ENCODE measurements around the gene DIRAS1. TPM values are rescaled to one million over a fixed set of nuclear protein-coding genes. Genes with fewer than 3 reads are reported as not detected.
A peak's percentile ranks its signal among the peaks of the same experiment; 100 is the strongest.

The DIRAS1 gene
- total RNA-seq, 2 donors from 2014 or later, result 36.5 to 58.0 TPM

DNA sequence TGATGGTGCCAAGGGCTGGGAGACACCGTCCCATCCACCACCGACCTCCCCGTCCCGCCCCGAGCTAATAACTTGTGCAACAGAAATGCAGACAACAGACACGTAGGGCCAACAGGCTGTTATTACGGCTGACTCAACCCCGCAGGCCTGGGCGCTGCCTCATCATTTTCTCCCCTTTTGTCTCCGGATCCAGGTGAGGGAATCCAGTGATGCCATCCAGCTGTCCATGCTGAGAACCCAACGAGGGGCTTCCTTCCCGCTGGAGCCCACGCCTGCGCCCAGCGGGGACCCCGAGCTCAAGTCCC is 6.4 kb upstream of the DIRAS1 start:
- Histone ChIP-seq H3K27me3 (no peaks in the 10 kb centered on the region), H3K4me3 (no peak overlapping the region), H3K27ac (no peak overlapping the region), H3K9me3 (no peaks in the 10 kb centered on the region), H3K4me1 (peaks cover 0 to 16% of the 10 kb centered on the region in 2 donors), H3K36me3 (no peaks in the 10 kb centered on the region)
- DNase-seq (ENCODE audit: low spot score), result no peak
- TF ChIP-seq, protein P1, sequence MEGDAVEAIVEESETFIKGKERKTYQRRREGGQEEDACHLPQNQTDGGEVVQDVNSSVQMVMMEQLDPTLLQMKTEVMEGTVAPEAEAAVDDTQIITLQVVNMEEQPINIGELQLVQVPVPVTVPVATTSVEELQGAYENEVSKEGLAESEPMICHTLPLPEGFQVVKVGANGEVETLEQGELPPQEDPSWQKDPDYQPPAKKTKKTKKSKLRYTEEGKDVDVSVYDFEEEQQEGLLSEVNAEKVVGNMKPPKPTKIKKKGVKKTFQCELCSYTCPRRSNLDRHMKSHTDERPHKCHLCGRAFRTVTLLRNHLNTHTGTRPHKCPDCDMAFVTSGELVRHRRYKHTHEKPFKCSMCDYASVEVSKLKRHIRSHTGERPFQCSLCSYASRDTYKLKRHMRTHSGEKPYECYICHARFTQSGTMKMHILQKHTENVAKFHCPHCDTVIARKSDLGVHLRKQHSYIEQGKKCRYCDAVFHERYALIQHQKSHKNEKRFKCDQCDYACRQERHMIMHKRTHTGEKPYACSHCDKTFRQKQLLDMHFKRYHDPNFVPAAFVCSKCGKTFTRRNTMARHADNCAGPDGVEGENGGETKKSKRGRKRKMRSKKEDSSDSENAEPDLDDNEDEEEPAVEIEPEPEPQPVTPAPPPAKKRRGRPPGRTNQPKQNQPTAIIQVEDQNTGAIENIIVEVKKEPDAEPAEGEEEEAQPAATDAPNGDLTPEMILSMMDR (IDR thresholded peaks at IDR 0.05), result no peak

DNA sequence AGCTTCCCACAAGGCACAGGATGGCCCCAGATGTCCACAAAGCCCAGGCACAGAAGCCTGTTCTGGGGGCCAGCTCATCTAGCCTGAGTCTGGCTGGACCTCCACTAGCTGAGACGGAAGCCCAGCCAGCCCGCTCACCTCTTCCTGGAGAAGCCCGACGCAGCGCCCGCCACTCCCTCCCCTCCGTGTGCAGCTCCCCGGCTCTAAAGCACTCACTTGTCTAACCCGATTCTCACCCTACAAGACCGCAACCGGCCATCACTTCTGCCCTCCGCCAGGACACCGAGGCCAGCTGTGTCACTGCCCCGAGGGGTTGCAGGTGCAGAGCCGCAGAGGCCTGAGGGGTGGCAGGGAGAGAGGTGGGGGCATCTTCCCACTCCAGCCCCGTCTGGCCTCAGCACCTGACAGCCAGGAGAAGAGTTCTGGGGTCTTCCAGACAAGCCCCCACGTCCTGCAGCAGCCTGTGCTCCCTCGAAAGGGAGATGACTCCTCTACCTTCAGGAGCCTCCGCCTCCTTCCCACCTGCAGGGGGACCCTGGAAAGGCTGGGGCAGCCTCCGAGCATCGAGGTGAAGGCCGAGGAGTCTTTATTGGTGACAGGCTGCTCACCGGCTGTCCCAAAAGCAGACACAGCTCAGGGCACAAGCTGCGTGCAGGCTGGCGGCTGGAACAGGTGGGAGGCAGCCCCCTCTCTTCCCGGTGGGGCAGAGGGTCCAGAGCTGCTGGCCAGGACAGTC is 5.9 kb upstream of the DIRAS1 start:
- H3K27ac ChIP-seq, result no peak overlapping the region
- no peak for DNase-seq (ENCODE audit: low spot score)
- TF ChIP-seq, protein P1 (IDR thresholded peaks at IDR 0.05), result no peak
- peaks cover 0 to 21% of the 10 kb centered on the region in 2 donors for H3K4me1 ChIP-seq
- H3K4me3 ChIP-seq, result no peak overlapping the region
- no peaks in the 10 kb centered on the region for H3K9me3 ChIP-seq
- H3K27me3 ChIP-seq, result no peaks in the 10 kb centered on the region
- H3K36me3 ChIP-seq, result no peaks in the 10 kb centered on the region

DNA sequence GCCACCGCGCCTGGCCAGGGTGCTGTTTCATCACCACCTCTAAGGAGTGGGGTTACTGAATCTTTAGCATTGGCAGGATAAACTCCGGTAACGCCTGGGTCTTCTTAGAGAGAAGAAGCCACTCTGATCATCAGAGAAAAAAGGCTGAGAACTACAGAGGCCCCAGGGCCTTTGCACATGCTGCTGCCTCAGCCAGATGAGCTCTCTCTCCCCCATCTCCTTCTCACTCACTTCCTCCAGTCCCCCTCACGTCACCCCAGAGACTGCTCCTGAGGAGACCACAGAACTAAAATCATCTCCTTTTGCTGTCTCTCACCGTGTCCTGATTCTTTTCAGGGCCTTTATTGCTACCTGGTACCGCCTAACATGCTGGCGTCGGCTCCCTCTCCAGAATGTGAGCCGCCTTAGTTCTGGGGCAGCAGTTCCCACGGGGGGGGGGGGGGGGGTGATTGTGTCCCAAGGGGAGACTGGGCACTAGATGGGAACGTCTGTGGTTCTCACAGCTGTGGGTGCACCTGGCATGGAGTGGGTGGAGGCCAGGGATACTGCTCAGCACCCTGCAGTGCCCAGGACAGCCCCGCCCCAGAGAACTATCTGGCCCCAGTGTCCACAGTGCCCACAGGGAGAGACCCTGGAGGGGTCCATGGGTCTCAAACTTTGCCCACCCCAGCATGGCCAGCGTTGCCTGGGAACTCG is 5.1 kb upstream of the DIRAS1 start:
- peaks cover 0 to 27% of the 10 kb centered on the region in 2 donors for H3K4me1 ChIP-seq
- H3K36me3 ChIP-seq, result no peaks in the 10 kb centered on the region
- H3K4me3 ChIP-seq, result no peak overlapping the region
- TF ChIP-seq, protein P1 (IDR thresholded peaks at IDR 0.05), result no peak
- no peaks in the 10 kb centered on the region for H3K9me3 ChIP-seq
- H3K27ac ChIP-seq, result no peak overlapping the region
- H3K27me3 ChIP-seq, result no peaks in the 10 kb centered on the region
- no peak for DNase-seq (ENCODE audit: low spot score)

DNA sequence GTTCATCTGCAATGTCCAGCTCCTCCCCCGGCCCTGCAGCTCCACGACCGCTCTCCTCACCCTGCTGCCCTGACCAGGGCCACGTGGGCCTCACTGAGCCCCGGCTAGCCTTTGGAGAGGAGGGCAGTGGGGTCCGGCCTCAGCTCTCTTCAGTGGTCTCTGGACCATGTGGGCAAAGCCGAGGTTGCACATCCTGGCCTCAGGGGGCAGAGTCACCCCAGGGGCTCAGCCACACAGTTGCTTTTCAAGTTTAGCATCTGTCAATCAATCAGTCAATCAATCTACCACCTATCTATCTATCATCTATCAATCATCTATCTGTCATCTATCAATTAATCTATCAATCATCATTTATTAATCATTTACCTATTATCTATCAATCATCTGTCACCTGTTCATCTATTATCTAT is 3.0 kb upstream of the DIRAS1 start:
- Histone ChIP-seq H3K4me3 (no peak overlapping the region), H3K9me3 (no peaks in the 10 kb centered on the region), H3K27me3 (no peaks in the 10 kb centered on the region), H3K36me3 (no peaks in the 10 kb centered on the region), H3K4me1 (peaks cover 0 to 42% of the 10 kb centered on the region in 2 donors), H3K27ac (peak overlapping the region; percentile 86 to 88)
- DNase-seq (ENCODE audit: low spot score), result no peak
- TF ChIP-seq, protein P1 (IDR thresholded peaks at IDR 0.05), result no peak

DNA sequence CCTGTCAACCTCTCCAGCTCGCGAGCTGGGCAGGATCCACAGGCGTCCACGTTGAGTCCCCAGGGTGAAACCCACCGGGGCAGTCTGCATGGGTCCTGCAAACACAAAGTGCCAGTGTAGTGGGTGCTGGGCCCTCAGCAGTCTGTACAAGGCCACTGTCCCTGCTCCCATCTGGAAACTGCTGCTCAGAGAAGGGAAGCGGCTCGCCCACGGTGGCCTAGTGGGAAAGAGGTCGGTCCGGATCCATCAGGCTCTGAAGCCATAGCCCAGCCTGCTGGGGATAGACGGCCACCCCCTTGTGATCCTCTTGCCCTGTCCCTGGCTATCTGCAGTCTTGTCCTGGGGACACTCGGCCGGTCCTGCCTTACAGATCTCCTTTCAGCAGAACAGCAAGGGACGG is 2.6 kb upstream of the DIRAS1 start:
- Histone ChIP-seq H3K4me3 (no peak overlapping the region), H3K27me3 (no peaks in the 10 kb centered on the region), H3K4me1 (peaks cover 0 to 43% of the 10 kb centered on the region in 2 donors), H3K27ac (peak overlapping the region; percentile 86 to 88), H3K36me3 (no peaks in the 10 kb centered on the region), H3K9me3 (no peaks in the 10 kb centered on the region)
- TF ChIP-seq, protein P1 (IDR thresholded peaks at IDR 0.05), result no peak
- DNase-seq (ENCODE audit: low spot score), result no peak
